ENCODE measurements around the gene GYPB.
"Not testable (repeated sequence)": the region's sequence is repeated elsewhere in the genome, so short reads cannot be mapped to it uniquely, and the experiment has no call there.

The GYPB gene

GRCh38 chr4:144008602-144009001 is 10.6 kb downstream of the GYPB start:
- not testable (repeated sequence) for FAIRE-seq

- FAIRE-seq, result not testable (repeated sequence)
Measured at GRCh38 chr4:144007960-144008359, 11.2 kb downstream of the GYPB start.

- not testable (repeated sequence) for FAIRE-seq
Measured at GRCh38 chr4:144006200-144006803, 12.9 kb downstream of the GYPB start.

- FAIRE-seq, result not testable (repeated sequence)
Measured at GRCh38 chr4:144005558-144005953, 13.6 kb downstream of the GYPB start.

- FAIRE-seq, result not testable (repeated sequence)
Measured at GRCh38 chr4:144004868-144005557, 14.2 kb downstream of the GYPB start.

GRCh38 chr4:144003890-144004265 is 15.3 kb downstream of the GYPB start:
- FAIRE-seq, result not testable (repeated sequence)

GRCh38 chr4:144003205-144003889 is 15.8 kb downstream of the GYPB start:
- not testable (repeated sequence) for FAIRE-seq

- not testable (repeated sequence) for FAIRE-seq
Measured at GRCh38 chr4:144000331-144000995, 18.7 kb downstream of the GYPB start.

GRCh38 chr4:143996193-143996592 is 23.0 kb downstream of the GYPB start:
- FAIRE-seq, result not testable (repeated sequence)

DNA sequence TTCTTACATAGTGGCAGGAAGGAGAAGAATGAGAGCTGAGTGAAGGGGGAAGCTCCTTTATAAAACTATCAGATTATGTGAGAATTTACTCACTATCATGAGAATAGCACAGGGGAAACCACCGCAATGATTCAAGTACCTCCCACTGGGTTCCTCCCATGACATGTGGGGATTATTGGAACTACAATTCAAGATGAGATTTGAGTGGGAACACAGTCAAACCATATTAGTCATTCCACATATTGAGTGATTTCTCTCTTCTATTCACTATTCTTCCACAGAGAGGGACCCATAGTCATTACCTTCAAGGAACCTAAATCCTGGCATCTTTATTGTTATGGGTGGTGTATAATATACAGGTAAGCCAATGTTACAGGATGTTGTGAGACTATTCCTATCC is 27.4 kb downstream of the GYPB start:
- FAIRE-seq, result not testable (repeated sequence)

- FAIRE-seq, result not testable (repeated sequence)
Measured at GRCh38 chr4:143990717-143991116, 28.5 kb downstream of the GYPB start.

DNA sequence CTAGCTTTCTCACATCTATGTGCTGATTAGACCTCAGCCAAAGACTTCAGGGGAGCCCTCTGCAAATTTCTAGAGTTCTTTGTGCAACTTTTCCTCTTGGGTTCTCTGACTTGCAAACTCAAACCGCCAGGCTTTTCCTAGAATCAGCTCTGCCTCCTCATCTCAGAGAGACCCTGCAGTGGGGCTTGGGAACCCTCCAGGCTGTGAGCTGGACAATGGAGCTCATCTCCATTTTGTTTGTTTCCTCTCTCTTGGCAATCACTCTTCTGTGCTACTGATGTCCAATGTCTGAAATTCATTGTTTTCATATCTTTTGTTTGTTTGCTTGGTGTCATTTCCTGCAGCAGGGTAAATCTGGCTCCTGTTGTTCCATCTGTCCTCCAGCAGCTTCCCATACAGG is 33.0 kb downstream of the GYPB start:
- FAIRE-seq, result no peak

DNA sequence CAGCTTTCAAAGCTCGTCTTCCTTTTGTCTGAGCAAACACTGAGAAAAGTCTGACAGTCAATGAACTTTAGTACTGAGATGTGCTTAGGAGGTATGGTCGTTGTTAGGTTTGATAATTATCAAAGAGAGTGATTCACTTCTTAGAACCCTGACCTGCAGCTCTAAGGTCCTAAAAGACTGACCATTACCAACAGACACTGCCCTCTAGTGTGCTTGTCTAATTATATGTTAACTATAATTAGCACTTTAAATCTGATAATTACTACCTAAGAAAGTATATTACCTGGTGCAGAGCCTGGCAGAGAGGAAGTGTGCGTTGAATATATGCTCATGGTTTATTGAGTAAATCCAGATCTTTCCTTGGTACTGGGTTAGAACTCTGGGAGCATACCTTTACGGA is 38.4 kb downstream of the GYPB start:
- FAIRE-seq, result not testable (repeated sequence)

DNA sequence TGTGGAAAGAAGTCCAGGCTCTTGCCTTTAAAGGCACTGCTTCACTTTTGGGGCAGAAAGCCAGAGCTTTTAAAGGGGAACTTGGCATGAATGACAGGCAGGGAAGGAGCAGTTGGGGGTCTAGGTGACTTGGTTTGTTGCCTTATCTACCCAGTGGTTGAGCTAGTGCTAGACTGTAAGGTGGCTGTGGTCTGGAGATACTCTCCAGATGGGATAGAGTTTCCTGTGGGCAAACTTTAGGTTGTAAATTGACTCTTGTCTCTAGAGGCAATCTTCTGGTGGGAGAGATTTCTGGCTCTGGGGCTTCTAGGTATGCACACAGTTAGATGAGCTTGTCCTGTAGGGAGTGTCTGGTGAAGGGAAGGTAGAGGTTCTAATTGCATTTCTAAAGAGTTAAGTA is 43.7 kb downstream of the GYPB start:
- FAIRE-seq, result not testable (repeated sequence)

GRCh38 chr4:143974021-143974420 is 45.2 kb downstream of the GYPB start:
- not testable (repeated sequence) for FAIRE-seq

DNA sequence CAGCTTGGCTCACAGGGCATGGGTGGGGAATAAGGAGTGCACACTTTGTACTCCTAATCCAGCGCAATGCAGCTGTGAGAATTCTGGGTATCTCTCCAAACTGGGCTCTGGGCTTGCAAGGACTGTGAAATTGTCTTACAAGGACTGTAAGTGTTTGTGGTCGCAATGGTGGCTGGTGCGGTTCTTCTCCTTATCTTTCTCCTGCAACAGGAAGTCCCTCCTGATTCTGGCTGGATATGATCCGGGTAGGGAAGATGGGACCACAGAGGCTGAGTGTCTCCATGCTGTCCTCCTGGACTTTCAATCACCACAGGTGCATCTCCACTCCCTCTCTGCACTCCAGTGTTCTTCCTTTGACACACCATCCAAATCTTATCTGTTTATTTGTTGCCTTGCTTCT is 58.1 kb downstream of the GYPB start:
- FAIRE-seq, result no peak

- FAIRE-seq, result not testable (repeated sequence)
Measured at GRCh38 chr4:143955306-143955705, 63.9 kb downstream of the GYPB start.

DNA sequence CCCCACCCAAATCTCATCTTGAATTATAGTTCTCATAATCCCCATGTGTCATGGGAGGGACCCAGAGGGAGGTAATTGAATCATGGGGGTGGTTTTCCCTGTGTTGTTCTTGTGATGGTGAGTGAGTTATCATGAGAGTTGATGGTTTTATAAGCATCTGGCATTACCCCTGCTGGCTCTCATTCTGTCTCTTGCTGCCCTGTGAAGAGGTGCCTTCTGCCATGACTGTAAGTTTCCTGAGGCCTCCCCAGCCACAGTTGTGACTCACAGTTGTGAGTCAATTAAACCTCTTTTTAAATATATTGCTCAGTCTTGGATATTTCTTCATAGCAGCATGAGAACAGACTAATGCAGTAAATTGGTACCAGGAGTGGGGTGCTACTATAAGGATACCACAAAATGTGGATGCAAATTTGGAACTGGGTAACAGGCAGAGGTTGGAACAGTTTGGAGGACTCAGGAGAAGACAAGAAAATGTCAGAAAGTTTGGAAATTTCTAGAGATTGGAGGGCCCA is 67.7 kb downstream of the GYPB start:
- not testable (repeated sequence) for FAIRE-seq

GRCh38 chr4:143950967-143951366 is 68.2 kb downstream of the GYPB start:
- not testable (repeated sequence) for FAIRE-seq

DNA sequence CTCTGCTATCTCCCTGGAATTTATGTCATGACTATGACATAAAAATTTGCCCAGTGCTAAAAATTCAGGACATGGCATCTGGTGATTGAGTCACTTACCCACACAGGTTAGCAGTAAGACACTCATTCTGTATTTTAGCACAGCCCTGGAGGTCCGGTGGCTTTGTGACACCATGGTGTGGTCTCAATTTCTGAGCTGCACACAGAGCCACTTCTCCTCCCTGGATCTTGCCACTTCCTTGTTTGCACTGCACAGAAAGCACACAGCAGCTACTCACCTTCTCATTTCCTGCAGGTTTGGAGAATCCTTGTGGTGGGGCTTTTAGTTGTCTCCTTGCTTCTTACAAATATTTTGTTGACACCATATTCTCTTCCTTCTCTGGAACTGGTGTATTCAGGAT is 69.0 kb downstream of the GYPB start:
- not testable (repeated sequence) for FAIRE-seq

DNA sequence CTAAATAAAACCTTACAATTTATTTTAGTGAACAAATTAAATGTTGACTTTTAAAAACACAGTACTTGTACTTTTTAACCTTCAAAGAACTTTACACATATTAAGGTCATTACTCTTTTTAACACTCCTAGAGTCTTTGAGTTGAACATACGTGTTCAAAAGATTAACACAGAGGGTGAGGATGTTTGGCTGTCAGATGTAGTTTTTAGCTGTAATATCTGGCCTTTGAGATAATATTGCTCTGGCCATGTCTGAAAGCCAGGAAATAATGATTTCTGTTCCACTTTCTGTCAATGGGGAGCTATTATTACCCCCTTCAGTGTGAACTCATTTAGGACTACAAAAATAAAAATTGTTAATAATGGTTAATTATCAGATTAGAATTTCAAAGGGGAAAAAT is 71.7 kb downstream of the GYPB start:
- not testable (repeated sequence) for FAIRE-seq
